Vagina (tissue), 2 donors: ENCODE data around the gene SCAANT1.

Experiments
- POLR2A ChIP-seq, 2 donors: fragments of 450-650 bp; IDR thresholded peaks; one replicate each; pipeline ENCODE4 v1.6.1; 2017; ENCODE audit warnings: antibody characterized with exemption in 2 of 2, mild to moderate bottlenecking in 2 of 2, moderate library complexity in 2 of 2
- POLR2AphosphoS5 ChIP-seq, 2 donors: sonication (generic); formaldehyde crosslinking; IDR thresholded peaks; one replicate each; pipeline ENCODE4 v1.9.0; 2017; ENCODE audit warnings: antibody characterized with exemption in 2 of 2, mild to moderate bottlenecking in 2 of 2, low read depth in 1 of 2; ENCODE audit not compliant: insufficient read depth in 1 of 2
- TF ChIP-seq, protein P1 (sequence below), 3 experiments: fragments of 450-650 bp in 2 of 3; fragments of 200-600 bp in 1 of 3; sonication (generic) in 1 of 3; IDR thresholded peaks; one replicate each; pipeline ENCODE4 v1.5.1; 2017 to 2019; ENCODE audit warnings: antibody characterized with exemption in 3 of 3, mild to moderate bottlenecking in 2 of 3, moderate library complexity in 2 of 3

DNA sequence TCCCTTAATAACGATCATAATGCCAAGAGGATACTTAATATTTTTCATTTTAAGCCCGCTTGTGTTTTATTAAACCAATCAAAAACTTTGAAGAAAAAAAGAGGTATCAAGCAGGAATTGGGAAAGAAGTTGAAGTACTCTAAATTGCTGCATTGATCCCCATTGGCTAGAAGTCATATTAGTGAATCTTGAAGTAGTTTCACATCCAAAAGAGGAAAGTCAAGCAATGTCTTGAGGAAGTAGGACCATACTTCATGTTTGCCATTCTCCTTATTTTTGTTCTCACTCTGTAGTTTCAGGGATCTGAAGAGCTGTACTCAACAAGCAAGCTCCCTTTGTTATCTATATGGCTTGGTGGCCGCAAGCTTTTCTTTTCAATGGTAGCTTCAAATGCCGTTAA lies 2.2 kb downstream of the SCAANT1 start:
- TF ChIP-seq, protein P1, sequence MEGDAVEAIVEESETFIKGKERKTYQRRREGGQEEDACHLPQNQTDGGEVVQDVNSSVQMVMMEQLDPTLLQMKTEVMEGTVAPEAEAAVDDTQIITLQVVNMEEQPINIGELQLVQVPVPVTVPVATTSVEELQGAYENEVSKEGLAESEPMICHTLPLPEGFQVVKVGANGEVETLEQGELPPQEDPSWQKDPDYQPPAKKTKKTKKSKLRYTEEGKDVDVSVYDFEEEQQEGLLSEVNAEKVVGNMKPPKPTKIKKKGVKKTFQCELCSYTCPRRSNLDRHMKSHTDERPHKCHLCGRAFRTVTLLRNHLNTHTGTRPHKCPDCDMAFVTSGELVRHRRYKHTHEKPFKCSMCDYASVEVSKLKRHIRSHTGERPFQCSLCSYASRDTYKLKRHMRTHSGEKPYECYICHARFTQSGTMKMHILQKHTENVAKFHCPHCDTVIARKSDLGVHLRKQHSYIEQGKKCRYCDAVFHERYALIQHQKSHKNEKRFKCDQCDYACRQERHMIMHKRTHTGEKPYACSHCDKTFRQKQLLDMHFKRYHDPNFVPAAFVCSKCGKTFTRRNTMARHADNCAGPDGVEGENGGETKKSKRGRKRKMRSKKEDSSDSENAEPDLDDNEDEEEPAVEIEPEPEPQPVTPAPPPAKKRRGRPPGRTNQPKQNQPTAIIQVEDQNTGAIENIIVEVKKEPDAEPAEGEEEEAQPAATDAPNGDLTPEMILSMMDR (IDR thresholded peaks at IDR 0.05) = no peak
- TF ChIP-seq POLR2A (IDR thresholded peaks at IDR 0.05) = no peak
- TF ChIP-seq POLR2AphosphoS5 (IDR thresholded peaks at IDR 0.05; ENCODE audit: insufficient read depth in 1 of 2, low read depth in 1 of 2) = no peak
